GM12873 (cell line): ENCODE results near the gene NOL4L.
A peak's percentile ranks its signal among the peaks of the same experiment; 100 is the strongest.

ENCODE experiments used
- CTCF ChIP-seq: IDR thresholded peaks from 2 replicates; pipeline ENCODE4 v1.5.1; 2012; ENCODE audit warnings: low read depth, mild to moderate bottlenecking, moderate library complexity, low read length, control low read depth; ENCODE audit not compliant: insufficient read depth; ENCODE audit errors: missing control alignments

NOL4L gene

GRCh38 chr20:32455171-32455900 is 129.8 kb downstream of the NOL4L start:
- TF ChIP-seq CTCF = no peak

GRCh38 chr20:32454164-32455145 is 130.7 kb downstream of the NOL4L start:
- TF ChIP-seq CTCF = no peak

DNA sequence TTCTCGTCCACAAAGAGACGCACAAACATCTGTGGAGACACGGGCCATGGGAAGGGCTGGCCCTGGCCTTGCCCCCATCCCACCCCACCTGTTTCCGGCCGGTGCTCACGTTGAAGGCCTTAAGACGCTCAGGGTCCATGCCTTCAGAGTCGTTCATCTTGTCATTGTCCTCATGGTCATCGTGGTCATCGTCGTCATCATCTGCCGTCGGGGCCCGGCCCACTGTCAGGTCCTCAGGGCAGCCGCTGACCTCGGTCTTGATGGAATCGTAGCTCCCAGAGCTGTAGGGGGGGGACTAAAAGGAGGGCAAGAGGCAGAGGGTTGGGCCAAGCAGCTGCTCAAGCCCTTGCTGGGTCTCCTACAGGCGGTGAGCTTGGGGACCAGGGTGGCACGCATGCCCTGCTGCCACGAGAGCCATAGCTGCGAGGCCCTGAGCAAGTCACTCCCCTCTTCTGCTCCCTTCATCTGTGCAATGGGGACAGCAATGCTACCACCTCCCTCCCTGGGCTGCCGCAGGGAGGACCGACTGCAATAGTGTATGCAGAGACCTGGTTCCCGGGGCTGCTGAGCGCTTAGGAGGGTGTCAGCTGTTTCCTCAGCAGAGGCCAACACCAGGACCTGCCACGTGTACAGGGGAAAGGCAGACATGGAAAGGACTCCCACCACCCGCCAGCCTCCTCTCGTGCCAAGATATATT is 131.5 kb downstream of the NOL4L start:
- no peak for TF ChIP-seq CTCF

GRCh38 chr20:32452776-32453466 is 132.2 kb downstream of the NOL4L start:
- TF ChIP-seq CTCF = no peak

DNA sequence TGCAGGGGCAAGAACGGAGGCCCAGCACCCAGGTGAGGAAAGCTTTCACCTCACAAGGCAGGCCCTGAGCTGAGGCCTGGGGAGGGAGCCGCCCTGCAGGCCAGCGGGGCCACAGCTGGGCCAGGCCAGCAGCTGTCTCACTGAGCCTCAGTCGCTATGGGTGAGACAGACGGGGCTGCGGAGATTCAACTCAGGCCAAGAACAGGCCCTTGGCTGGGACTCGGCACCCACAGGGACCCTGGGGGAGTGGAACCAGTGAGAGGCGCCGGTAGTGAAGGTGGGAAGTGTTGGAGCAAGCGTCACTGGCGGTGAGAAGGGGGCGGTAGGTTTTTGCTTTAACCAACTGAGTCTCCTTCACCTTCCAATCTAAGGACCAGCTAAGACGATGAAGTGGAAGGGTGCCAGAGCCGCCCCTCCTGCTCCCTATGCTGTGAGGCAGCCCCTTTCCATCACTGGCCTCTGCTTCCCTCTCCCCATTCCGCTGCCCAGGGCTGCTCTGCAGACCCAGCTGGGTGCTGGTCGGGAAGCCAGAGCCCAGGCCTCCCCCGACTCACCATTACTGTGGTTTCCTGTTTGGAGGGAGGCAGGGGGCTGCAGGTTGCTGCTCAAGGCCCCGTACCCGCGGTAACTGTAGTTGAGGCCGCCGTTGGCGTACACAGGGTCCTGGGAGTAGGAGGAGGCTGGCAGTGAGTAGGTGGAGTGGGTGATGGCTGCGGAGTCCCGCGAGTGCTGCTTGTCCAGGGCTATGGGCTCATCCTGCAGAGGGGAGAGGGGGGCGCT is 133.3 kb downstream of the NOL4L start:
- TF ChIP-seq CTCF = peak; percentile 17

DNA sequence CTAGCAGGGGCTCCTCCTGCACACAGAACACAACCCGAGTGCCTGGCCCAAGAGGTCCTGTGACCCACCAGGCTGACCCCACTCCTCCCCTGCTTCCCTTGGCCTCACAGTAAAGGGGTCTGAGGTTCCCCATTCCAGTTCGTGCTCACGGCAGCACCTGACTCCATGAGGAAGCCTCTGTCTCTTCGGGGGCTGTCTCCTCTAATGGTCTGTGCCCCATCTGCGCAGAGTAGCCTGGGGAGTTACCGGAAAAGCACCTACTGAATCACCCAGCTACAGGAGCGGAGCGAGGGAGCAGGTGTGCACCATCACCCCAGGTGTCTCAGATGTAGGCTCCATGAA is 133.8 kb downstream of the NOL4L start:
- no peak for TF ChIP-seq CTCF
